Retinal pigment epithelial cell (primary cell): ENCODE results near the gene EIF4E.

Experiments
- DNase-seq: peaks from one replicate; pipeline ENCODE4 v3.0.0-alpha.2; 2010; ENCODE audit warnings: low read depth
- H3K4me3 ChIP-seq: 2 replicates; pipeline ENCODE4 v1.5.1; 2011; ENCODE audit warnings: mild to moderate bottlenecking, low read length, control low read depth, moderate library complexity
- CTCF ChIP-seq: conservative IDR thresholded peaks from 2 replicates; pipeline ENCODE4 v1.5.1; 2011; ENCODE audit warnings: low read depth, low read length, control low read depth, inconsistent platforms

The EIF4E gene

DNA sequence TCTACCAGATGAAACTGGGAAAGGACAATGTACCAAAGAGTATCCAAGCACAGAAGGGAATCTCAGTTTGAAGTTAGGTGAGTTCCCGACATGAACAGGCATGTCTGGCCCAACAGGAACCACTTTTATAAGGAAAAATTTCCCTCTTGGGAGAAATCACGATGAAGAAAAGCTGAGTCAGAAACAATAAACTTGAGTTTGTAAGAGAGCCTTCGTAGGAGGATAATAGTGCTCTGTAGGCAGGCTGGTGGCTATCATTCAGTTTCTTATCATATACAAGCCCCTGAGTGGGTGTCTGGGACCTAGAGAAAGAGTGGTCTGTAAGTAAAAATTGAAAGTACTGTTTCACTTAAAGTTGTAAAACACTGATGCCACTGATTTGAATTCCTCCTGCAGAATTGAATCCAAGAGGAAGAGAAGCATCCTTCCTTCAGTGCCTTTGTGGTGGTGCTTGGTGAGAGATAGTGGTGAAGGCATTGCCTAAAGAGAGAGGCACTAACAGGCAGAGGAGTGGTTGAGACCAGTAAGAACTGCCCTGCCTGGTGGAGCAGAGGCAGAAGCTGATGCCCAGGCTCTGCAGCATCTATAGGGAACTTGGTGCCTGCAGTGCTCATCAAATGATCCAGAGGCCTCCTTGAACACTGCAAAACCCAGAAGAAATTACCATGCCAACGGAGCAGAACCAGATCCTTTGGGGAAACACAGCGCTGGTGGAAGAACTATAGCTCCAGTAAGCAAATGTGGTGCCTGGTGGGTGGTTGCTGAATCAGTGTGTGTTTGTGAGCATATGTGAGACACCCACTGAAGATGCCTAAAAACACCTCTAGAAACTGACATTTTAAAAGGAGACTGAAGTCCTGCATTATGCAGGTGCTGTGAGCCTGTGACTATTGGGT lies 34.9 kb upstream of the EIF4E start:
- no peak for DNase-seq
- no peak overlapping the region for H3K4me3 ChIP-seq
- TF ChIP-seq CTCF: no peak

GRCh38 chr4:98961770-98962169 lies 32.8 kb upstream of the EIF4E start:
- no peak for DNase-seq
- no peak for TF ChIP-seq CTCF
- no peak overlapping the region for H3K4me3 ChIP-seq

DNA sequence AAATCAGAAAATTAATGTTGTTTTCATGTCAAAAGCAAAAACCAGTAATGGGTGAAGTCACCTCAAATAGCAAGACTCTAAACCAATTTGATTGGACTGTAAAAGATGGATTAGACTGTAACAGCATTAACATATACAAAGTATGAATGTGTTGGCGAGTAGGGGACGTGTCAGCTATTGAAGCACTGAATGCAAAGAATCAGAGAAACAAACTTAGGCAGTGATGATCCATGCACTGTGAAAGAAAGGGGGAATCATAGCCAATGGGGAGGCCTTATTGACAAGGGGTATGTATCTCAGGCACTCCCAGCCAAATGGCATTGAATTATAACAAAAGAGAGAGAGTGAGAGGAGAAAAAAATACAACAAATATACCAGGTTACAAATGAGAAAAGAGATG lies 30.5 kb upstream of the EIF4E start:
- no peak for DNase-seq
- no peak for TF ChIP-seq CTCF
- no peak overlapping the region for H3K4me3 ChIP-seq

- DNase-seq: no peak
- no peak for TF ChIP-seq CTCF
- H3K4me3 ChIP-seq: no peak overlapping the region
Observed at GRCh38 chr4:98958065-98958464, 29.1 kb upstream of the EIF4E start.

- H3K4me3 ChIP-seq: no peak overlapping the region
- DNase-seq: no peak
- TF ChIP-seq CTCF: no peak
Observed at GRCh38 chr4:98955229-98955628, 26.3 kb upstream of the EIF4E start.

- DNase-seq: no peak
- no peak overlapping the region for H3K4me3 ChIP-seq
- TF ChIP-seq CTCF: no peak
Observed at GRCh38 chr4:98951710-98952109, 22.8 kb upstream of the EIF4E start.

DNA sequence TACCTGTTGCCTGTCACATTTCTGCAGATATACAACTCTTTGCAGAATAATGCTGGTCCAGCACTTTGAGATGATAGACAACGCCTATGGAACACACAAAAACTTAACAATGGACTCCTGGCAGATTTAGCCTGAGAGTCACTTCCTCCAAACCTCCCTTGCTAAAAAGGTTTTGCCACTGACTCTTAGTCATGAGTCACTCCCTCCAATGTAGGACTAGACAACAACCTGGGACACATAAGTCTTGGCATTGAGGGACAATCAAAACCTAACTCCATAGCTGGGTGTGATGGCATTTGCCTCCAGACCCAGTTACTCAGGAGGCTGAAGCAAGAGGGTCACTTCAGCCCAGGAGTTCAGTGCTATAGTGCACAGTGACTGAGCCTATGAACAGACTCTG lies 22.0 kb upstream of the EIF4E start:
- TF ChIP-seq CTCF: no peak
- no peak overlapping the region for H3K4me3 ChIP-seq
- no peak for DNase-seq
